Stimulated activated CD4-positive, alpha-beta T cell treated with anti-CD3 and anti-CD28 coated beads, Interleukin-12 subunit alpha, Interleukin-12 subunit beta, amount 100 ng/mL, for 24 hours (primary cell): ENCODE measurements around the gene CABYR.

Source experiments
- DNase-seq, 2 experiments: peaks; one replicate each; pipeline ENCODE4 v3.0.0-alpha.2; 2020; ENCODE audit warnings: low read depth in 2 of 2

Gene CABYR

DNA sequence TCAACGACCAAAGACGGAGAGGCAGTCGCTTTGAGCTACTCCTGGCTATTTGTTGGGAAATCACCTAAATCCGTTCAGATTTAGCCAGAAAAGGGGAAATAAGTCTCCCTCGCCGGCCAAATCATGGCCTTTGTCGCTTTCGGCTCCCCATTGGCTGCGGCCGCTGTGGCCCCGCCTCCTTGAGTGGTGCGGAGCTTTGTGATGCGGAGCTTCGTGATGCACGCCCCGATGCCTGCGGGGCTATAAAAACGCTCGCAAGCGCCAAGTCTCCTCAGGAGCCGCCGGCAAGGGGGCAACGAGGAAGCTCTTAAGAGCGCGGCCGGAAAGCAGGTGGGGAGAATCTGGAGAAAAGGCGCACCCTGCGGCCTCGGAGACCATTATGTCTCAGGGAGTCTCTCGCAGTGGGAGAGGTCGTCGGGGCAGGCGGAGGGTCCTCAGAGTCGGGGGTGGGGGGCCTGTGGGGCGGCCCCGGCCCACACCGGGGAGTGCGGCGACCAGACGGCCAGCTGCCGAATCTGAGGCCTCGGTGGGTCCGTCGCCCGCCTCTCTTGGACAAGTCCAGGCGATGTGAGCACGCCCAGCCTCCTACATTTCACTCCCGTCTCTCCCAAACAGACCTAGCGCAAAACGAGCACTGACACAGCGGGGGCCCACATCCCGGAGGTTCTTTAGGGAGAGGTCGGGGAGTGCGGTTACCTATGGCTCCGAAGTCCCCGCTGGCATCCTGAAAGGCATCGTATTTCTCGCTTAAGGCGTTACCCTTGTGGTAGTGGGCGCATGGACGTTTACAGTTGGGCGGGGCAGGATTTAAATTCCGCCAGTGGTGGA lies at the start of gene CABYR:
CABYR (plus strand) TSS at position 274 of the 828 bp plus-strand sequence. CDS start 4,053 bp downstream, outside the sequence.
- peak; percentile 52 to 69 for DNase-seq

DNA sequence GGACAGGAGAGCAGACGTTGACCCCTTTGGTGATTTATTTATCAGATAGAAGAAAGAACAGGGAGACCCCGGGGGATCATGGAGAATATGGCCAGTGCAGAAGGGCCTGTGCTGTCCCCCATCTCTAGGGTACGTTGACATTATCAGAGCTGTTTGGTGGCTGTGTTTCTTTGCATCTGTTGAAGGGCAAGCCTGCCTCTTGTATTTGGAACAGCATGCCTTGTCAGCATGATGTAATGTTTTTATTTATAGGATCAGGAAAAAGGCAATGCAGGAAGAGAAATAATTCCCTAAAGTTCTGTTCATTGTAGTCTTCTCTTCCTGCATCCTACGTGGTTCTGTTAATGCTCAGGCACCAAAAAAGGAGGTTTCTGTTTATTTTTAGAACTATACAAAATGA lies 49.8 kb upstream of the CABYR start:
- DNase-seq: no peak

GRCh38 chr18:24089515-24090337 lies 49.1 kb upstream of the CABYR start:
- no peak for DNase-seq

DNA sequence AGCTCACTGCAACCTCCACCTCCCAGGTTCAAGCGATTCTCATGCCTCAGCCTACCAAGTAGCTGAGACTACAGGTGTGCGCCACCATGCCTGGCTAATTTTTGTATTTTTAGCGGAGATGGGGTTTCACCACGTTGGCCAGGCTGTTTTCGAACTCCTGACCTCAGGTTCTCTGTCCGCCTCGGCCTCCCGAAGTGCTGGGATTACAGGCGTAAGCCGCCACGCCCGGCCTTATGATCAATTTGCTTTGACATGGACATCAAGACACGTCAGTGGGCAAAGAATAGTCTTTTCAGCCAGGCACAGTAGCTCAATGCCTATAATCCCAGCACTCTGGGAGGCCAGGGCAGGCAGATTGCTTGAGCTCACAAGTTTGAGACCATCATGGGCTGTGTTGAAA lies 48.0 kb upstream of the CABYR start:
- no peak for DNase-seq

DNA sequence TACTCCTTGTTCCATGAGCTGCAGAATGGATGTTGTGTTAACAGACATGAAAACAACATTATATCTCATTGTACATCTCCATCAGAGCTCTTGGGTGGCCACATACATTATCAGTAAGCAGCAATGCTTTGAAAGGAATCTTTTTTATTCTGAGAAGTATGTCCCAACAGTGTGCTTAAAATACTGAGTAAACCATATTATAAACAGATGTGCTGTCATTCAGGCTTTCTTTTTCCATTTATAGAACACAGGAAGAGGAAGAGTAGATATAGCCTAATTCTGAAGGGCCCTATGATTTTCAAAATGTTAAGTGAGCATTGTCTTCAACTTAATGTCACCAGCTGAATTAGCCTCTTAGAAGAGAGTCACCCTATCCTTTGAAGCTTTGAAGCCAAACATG lies 44.3 kb upstream of the CABYR start:
- no peak for DNase-seq

GRCh38 chr18:24095976-24096375 lies 42.9 kb upstream of the CABYR start:
- DNase-seq: no peak

- DNase-seq: no peak
These were observed 35.4 kb upstream of the CABYR start for GRCh38 chr18:24103320-24104021.

DNA sequence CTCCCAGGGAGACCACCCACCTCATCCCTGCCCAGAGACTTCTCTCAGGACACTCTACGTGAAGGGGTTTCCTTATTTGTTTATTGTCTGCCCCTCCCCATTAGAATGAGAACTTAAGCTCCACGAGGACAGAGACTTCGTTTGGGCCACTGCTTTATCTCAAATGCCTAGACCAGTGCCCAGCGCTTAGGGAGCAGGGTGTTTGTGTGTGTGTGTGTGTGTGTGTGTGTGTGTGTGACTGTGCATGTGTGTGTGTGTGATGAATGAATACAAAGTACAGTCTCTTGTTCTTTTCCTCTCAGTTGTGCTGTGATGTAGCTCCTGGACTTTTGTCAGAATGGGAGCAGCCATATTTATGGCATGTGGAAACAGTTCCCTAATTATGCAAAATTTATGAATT lies 34.4 kb upstream of the CABYR start:
- DNase-seq: no peak

GRCh38 chr18:24108641-24109040 lies 30.2 kb upstream of the CABYR start:
- no peak for DNase-seq

DNA sequence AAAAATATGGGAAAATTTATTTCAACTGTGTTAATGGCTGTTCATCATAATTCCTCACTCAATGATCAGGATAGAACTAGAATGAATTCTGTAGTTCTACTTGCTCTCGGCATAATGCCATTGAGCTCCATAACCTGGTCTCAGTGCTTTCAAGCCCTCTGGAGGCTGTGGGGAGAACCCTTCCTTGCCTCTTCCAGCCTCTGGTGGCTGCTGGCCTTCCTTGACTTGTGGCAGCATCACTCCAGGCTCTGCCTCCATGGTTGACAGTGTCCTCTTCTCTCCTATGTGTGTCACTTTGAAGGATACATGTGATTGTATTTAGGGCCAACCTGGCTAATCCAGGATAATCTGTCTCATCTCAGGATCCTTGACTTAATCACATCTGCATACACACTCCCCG lies 26.9 kb upstream of the CABYR start:
- no peak for DNase-seq

DNA sequence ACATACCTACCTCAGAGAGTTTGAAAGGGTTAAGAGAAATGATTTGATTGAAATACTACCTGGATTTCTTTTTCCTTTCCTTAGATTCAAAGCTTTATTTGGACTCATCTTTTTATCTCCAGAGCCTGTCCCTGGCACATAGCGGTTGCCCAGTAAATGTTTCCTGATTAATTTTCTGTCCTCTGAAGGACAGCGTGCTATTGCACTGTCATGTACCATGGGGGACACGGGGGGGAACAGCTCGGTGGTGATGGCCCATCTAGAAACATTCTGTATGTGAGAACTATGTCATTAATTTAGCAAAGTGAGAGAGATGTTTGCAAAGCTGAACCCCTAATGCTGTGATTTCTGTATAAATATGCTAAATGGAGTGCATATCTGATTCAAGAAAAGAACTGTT lies 26.4 kb upstream of the CABYR start:
- DNase-seq: no peak

GRCh38 chr18:24112874-24113615 lies 25.8 kb upstream of the CABYR start:
- DNase-seq: no peak

DNA sequence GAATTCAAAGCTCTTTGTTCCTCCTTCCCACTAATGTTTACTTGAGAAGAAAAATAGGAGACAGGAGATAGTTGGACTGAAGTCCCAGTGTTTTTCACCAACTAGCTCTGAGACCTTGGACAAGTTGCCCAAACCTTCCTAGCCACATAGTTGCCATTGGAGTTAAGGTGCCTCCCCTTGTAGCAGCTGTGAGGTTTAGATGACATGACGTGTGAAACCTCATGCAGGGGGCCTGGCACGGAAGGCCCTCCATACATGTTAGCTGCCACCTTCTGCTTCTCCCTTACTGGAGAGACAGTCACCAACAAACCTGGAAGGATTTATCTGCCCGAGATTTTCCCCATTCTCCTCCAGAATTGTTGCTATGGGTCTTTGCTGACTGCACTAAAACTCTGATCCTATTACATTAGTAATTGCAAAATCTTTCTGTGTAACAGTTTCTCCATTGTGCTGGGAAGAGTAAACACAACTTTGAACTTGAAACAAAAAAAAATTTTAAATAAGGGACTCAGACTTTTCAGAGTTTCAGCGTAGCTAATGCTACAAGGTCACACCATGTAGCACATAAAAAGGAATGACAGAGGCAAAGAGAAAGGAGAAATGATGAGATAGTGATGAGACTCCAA lies 23.8 kb upstream of the CABYR start:
- DNase-seq: no peak

GRCh38 chr18:24115628-24116027 lies 23.2 kb upstream of the CABYR start:
- DNase-seq: no peak

DNA sequence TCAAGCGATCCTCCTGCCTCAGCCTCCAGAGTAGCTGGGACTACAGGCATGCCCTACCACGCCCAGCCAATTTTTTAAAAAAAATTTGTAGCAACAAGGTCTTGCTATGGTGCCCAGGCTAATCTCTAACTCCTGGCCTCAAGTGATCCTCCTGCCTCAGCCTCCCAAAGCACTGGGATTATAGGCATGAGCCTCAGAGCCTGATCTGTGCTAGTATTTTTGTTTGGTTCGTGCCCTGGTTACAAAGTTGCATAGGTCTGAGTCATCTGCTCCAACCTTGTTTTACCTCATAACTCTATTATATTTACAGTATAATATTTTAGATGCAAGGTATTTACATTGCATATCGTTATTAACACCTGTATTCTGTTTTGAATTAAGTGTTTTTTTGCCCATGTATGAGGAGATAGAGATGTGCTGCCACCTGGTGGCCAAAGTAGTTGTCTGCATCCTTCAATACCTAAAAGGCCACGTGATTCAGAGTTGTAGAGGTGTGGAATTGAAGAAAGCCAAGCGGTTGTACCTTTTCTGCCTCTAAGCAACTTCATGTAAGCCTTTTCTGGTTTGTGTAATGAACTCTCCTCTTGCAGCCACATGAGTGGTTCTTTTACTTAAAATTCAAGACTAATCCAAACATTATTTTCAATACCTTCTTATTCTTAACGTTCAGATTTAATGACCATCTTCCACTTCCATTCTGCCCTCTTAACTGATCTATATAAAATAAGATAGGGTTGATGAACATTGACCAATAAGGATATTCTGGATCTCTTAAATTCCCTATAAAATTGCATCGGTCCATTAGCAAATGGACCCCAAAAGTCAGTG lies 19.9 kb upstream of the CABYR start:
- DNase-seq: peak; percentile 56 to 73

DNA sequence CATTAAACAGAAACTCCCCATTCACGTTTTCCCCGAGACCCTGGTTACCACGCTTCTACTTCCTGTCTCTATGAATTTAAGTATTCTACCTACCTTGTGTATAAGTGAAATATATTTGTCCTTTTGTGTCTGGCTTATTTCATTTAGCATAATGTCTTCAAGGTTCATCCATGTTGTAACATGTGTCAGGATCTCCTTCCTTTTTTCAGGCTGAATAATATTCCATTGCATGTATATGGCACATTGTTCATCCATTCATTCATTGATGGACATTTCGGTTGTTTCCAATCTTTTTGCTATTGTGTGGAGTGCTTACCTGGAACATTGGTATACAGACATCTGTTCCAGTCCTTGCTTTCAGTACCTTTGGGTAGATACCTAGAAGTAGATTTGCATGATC lies 18.2 kb upstream of the CABYR start:
- no peak for DNase-seq

DNA sequence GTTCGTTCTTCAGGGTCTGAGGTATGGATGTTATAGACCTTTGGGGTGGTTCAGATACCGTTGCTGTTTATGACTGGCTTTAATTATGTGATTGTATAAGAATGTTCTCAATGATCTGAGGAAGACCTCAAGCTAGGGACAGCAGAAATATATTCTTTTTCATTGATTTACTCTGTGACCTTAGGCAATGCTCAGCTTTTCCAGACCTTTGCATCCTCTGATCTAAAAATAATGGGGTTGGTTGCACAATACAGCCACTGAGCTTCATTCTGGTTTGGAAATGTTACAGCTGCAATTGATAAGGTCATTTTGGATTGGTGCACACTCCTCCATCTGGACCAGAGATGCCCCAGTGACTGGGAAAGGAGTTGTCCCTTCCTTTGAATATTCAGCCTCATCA lies 17.2 kb upstream of the CABYR start:
- DNase-seq: no peak

DNA sequence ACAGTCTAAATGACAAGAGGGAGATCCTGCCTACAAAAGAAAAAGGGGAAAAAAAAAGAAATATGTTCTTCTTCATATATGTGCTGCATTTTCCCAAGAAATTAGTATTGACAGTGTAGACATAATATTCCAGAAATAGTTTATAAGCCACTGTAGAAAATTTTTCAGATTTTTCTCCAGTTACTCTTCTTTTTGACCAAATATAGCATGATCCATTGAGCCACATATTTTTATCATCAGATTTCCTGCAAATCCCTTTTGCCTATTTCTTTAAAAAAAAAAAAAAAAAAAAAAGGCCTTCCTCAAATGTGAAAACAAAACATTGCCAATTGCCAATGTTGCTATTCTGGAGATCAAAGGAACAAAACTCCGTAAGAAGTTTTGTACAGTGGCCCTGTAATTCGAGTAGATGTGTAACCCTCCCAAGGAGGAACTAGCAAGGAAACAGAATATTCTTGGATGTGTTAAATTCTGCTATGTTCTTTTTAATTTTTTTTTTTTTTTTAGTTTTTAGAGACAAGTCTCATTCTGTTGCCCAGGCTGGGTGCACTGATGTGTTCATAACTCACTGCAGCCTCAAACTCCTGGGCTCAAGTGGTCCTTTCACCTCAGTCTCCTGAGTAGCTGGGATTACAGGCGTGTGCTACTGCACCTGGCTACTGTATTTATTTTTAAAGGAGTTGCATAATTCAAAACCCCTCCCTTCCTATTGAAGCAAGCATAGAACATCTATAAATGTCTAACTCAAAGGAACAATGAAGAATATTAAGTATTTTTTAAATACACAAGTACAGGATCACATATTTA lies 12.5 kb upstream of the CABYR start:
- DNase-seq: no peak

DNA sequence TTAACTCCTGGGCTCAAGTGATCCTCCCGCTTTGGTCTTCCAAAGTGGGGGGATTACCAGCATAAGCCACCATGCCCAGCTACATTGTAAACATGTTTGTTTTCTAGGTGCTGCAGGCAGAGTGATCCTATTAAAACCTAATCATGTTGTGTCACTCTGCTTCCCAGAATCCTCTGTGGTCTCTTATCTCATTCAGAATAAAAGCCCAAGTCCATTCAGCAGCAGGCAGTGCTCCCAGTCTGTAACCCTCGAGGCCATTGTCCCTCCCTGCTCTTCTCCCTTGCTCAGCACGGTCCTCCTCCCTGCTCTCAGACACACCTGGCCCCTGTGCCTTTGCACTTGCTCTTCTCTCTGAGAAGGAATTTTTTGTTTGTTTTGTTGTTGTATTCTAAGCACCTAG lies 11.1 kb upstream of the CABYR start:
- DNase-seq: no peak
